Measurements from ENCODE around the gene ABHD8. TPM values are rescaled to one million over a fixed set of nuclear protein-coding genes. Genes with fewer than 3 reads are reported as not detected.

ABHD8 gene
- total and polyA plus RNA-seq, 2 of the 4 experiments (the other 2 are of a cell fraction) = 3.9 to 10.2 TPM

DNA sequence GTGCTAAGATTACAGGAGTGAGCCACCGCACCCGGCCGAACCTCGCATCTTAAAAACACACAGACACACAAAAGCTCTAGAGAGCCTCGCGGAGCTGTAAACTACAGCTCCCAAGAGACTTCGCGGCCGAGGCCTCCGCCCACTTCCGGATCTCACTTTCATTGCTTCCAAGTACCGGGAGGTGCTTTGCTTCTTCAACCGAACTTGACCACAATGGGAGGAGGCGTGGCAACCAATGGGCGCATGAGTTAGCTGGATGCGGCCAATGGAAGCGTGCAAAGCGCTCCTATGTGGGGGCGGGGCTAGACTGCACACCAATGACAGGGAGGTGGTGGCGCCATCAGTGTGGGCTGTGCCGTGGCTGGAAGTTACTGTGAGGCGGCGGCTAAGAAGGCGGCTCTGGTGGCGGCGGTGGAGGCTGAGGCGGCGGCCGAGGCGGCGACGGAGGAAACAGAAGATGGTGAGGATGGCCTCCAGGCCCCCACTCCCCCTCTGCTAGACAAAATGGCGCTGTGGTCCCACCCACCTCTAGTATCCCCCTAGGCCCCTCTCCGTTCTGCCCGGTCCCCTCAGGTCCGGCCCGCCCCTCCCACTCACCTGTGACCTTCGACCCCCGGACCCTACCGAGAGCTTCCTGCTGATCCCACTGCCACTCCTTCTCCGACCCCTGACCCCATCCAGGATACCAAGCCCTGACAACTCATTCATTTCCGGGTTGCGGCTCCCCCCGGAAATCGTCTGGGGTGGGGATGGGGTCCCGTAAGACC lies 6.2 kb upstream of the ABHD8 start, which contains the start of gene DDA1:
DDA1 (plus strand) TSS at position 366 of the 767 bp plus-strand sequence; CDS start at position 458, 92 bp downstream.
- Histone ChIP-seq H4K5ac (ENCODE audit: low read depth, low read length) (peak within 1 kb of the TSS; percentile 69), H3K79me1 (ENCODE audit: low read depth in 1 of 2, low read length in 2 of 2) (peaks cover 30 to 73% of the 10 kb centered on the region in 2 experiments), H2BK5ac (ENCODE audit: low read depth, low read length, poor library complexity, severe bottlenecking) (peak within 1 kb of the TSS; percentile 69), H4K91ac (ENCODE audit: insufficient read depth, low read depth, low read length) (peak within 1 kb of the TSS; percentile 52), H3K4me3 (ENCODE audit: insufficient read depth, low read depth, low read length) (peak within 1 kb of the TSS; percentile 60), H2AK9ac (replicated peaks; ENCODE audit: low read depth, low read length, poor library complexity) (peak within 1 kb of the TSS; percentile 100), H4K20me1 (ENCODE audit: insufficient read depth, low read length) (peaks cover 29% of the 10 kb centered on the region), H2AFZ (replicated peaks; ENCODE audit: low read length, poor library complexity) (peak within 1 kb of the TSS; percentile 95), H2AK5ac (ENCODE audit: low read depth, low read length) (peak within 1 kb of the TSS; percentile 94), H3K9me1 (ENCODE audit: insufficient read depth, low read length) (peaks cover 22% of the 10 kb centered on the region), H3K23ac (ENCODE audit: low read depth, low read length) (peak within 1 kb of the TSS; percentile 96), H3K4ac (ENCODE audit: low read depth, low read length) (peak within 1 kb of the TSS; percentile 67), H2BK15ac (ENCODE audit: low read depth, low read length) (no peak within 1 kb of the TSS), H3K4me2 (ENCODE audit: low read depth, low read length) (peak within 1 kb of the TSS; percentile 98), H3K27me3 (ENCODE audit: control insufficient read depth, insufficient read depth, low read length) (no peaks in the 10 kb centered on the region), H3K14ac (replicated peaks; ENCODE audit: low read depth, low read length) (peak within 1 kb of the TSS; percentile 95), H3K27ac (ENCODE audit: insufficient read depth, low read length) (peak within 1 kb of the TSS; percentile 60), H3K4me1 (ENCODE audit: control insufficient read depth, insufficient read depth, low read length) (peaks cover 15% of the 10 kb centered on the region), H2BK20ac (ENCODE audit: low read depth, low read length) (0 out of 2 replicates have a peak within 1 kb of the TSS, but pooled peaks have one; percentile 23), H3K9me3 (ENCODE audit: control insufficient read depth, insufficient read depth, low read length) (no peaks in the 10 kb centered on the region), H3K36me3 (ENCODE audit: control insufficient read depth, insufficient read depth, low read length) (peaks cover 16% of the 10 kb centered on the region), H3K18ac (ENCODE audit: low read depth, low read length) (no peak within 1 kb of the TSS), H4K8ac (ENCODE audit: low read depth in 2 of 2, low read length in 2 of 2) (peak within 1 kb of the TSS; percentile 20 to 97; a peak in 2 of 4 replicates), H2BK120ac (ENCODE audit: low read depth, low read length) (peak within 1 kb of the TSS; percentile 53; the same call in 1 of the 2 replicates), H3K9ac (ENCODE audit: low read depth, low read length) (peak within 1 kb of the TSS; percentile 67), H3K56ac (ENCODE audit: extremely low read depth, insufficient read depth, low read length) (peak within 1 kb of the TSS; percentile 59; the same call in 1 of the 2 replicates)
- intact Hi-C loops (cut with micrococcal nuclease) = loop anchor here (1.0 kb wide), 1 partner anchor 25 kb away; the partner anchor contains the start of gene ANO8
- ChIA-PET CTCF (interaction anchor here (0.6 to 0.7 kb wide), 3 partner anchors 17 to 753 kb away, joined by 3 read pairs; no protein-coding TSS in a partner anchor), POLR2A (ENCODE audit: unreplicated experiment) (interaction anchor here (0.7 kb wide), 1 partner anchor 96 kb away, joined by 4 read pairs; the partner anchor contains the start of gene BST2)
- dilution Hi-C loops (cut with HindIII; ENCODE audit: low sequenced_read_pairs, unreplicated experiment) = no loop called here
- DNase-seq = peak; percentile 100
- peak; percentile 87 for ATAC-seq (ENCODE audit: low read depth)
- 4% methylated on average over 11 of the region's 46 CpGs; no CpG with 5 or more reads in 1 of the 2 experiments for WGBS, 2 experiments (ENCODE audit: extremely low coverage in 2 of 2, insufficient read length in 1 of 2)
- in situ Hi-C loops (cut with MboI; ENCODE audit: low sequenced_read_pairs) = no loop called here
- TSS peak; percentile 31 for BruUV-seq (replicated peaks)
- TF ChIP-seq CEBPB (IDR thresholded peaks at IDR 0.05; ENCODE audit: low read depth, low read length) (peak; percentile 36; the same call in 1 of the 2 replicates), BHLHE40 (IDR thresholded peaks at IDR 0.05; ENCODE audit: low read depth, low read length) (no peak), FOS (IDR thresholded peaks at IDR 0.05; ENCODE audit: low read depth, low read length) (peak; percentile 75), MAZ (IDR thresholded peaks at IDR 0.05; ENCODE audit: borderline replicate concordance, low read depth, low read length) (peak; percentile 66; the same call in 1 of the 2 replicates), RFX5 (IDR thresholded peaks at IDR 0.05; ENCODE audit: low read depth, low read length) (no peak), CHD1 (IDR thresholded peaks at IDR 0.05; ENCODE audit: low read depth, low read length) (no peak), ELK1 (IDR thresholded peaks at IDR 0.05; ENCODE audit: borderline replicate concordance, low read depth, low read length) (no peak), RAD21 (IDR thresholded peaks at IDR 0.05; ENCODE audit: low read length) (no peak), POLR2A (IDR thresholded peaks at IDR 0.05; ENCODE audit: low read depth, low read length) (peak; percentile 70; the same call in 1 of the 2 replicates), RCOR1 (IDR thresholded peaks at IDR 0.05; ENCODE audit: insufficient replicate concordance, low read length) (no peak), NFE2L2 (IDR thresholded peaks at IDR 0.05; ENCODE audit: low read depth, low read length) (no peak), SMC3 (IDR thresholded peaks at IDR 0.05; ENCODE audit: low read depth, low read length) (no peak), MXI1 (IDR thresholded peaks at IDR 0.05; ENCODE audit: borderline replicate concordance, low read depth, low read length) (peak; percentile 62; the same call in 1 of the 2 replicates)
- TF ChIP-seq, protein P1, sequence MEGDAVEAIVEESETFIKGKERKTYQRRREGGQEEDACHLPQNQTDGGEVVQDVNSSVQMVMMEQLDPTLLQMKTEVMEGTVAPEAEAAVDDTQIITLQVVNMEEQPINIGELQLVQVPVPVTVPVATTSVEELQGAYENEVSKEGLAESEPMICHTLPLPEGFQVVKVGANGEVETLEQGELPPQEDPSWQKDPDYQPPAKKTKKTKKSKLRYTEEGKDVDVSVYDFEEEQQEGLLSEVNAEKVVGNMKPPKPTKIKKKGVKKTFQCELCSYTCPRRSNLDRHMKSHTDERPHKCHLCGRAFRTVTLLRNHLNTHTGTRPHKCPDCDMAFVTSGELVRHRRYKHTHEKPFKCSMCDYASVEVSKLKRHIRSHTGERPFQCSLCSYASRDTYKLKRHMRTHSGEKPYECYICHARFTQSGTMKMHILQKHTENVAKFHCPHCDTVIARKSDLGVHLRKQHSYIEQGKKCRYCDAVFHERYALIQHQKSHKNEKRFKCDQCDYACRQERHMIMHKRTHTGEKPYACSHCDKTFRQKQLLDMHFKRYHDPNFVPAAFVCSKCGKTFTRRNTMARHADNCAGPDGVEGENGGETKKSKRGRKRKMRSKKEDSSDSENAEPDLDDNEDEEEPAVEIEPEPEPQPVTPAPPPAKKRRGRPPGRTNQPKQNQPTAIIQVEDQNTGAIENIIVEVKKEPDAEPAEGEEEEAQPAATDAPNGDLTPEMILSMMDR (conservative IDR thresholded peaks at IDR 0.05; ENCODE audit: low read depth, low read length) = no peak

Measured in IMR-90 (cell line).